Astrocyte of the spinal cord (primary cell): Measurements from ENCODE around the gene B3GNT2.
"Not testable (repeated sequence)": the region's sequence is repeated elsewhere in the genome, so short reads cannot be mapped to it uniquely, and the experiment has no call there.

Source experiments
- DNase-seq: peaks from one replicate; pipeline ENCODE4 v3.0.0; 2011; ENCODE audit warnings: low read depth, low spot score
- H3K4me3 ChIP-seq: 2 replicates; pipeline ENCODE4 v1.5.1; 2011; ENCODE audit warnings: low read depth, mild to moderate bottlenecking, low read length, moderate library complexity
- in situ Hi-C: cut with HindIII; loops from 2 replicates; pipeline ENCODE4 v1.10.0; 2017; ENCODE audit warnings: low sequenced_read_pairs
- TF ChIP-seq, protein P1 (sequence below): IDR thresholded peaks from 2 replicates; pipeline ENCODE4 v1.5.1; 2012; ENCODE audit warnings: low read depth, mild to moderate bottlenecking, low read length, inconsistent platforms

The B3GNT2 gene

DNA sequence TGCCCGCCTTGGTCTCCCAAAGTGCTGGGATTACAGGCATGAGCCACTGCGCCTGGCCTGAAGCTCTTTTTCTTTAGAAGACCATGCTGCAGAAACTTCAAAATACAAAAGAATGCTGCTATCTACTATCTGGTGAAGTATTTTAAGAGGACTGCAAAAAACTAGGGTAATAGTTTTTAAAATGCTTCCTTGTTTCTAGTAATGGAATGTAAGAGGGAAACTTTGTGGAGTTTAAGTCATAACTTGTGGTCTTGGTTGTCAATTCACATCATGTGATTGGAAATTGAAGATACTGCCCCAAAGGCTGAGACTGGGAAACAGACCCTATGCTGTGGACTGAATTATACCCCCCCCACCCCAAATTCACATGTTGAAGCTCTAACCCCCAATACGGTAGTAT, 68.3 kb downstream of the B3GNT2 start:
- no peak for DNase-seq
- TF ChIP-seq, protein P1, sequence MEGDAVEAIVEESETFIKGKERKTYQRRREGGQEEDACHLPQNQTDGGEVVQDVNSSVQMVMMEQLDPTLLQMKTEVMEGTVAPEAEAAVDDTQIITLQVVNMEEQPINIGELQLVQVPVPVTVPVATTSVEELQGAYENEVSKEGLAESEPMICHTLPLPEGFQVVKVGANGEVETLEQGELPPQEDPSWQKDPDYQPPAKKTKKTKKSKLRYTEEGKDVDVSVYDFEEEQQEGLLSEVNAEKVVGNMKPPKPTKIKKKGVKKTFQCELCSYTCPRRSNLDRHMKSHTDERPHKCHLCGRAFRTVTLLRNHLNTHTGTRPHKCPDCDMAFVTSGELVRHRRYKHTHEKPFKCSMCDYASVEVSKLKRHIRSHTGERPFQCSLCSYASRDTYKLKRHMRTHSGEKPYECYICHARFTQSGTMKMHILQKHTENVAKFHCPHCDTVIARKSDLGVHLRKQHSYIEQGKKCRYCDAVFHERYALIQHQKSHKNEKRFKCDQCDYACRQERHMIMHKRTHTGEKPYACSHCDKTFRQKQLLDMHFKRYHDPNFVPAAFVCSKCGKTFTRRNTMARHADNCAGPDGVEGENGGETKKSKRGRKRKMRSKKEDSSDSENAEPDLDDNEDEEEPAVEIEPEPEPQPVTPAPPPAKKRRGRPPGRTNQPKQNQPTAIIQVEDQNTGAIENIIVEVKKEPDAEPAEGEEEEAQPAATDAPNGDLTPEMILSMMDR: no peak
- in situ Hi-C loops: no loop called here
- no peak overlapping the region for H3K4me3 ChIP-seq

DNA sequence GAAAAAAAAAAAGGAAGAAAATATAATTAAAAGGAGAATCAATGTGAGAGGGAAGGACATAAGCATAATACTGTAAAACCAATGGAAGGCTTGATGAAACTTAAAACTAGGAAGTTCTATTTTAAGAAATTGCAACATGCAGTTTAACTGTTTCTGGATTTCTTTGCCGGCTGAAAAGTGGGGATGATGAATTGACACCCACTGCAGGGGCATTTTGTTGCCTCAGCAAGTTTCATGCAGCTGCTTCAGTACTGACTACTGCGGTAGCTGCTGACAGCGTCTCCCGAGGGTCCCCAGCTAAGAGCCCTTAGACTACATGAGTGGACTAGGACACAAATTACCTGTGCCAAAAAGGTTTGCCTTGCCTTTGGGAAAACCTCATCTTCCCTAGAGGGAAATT, 69.2 kb downstream of the B3GNT2 start:
- in situ Hi-C loops: no loop called here
- H3K4me3 ChIP-seq: no peak overlapping the region
- TF ChIP-seq, protein P1: no peak
- DNase-seq: no peak

GRCh38 chr2:62266433-62267038, 70.6 kb downstream of the B3GNT2 start:
- peak; percentile 65 for DNase-seq
- no peak overlapping the region for H3K4me3 ChIP-seq
- in situ Hi-C loops: no loop called here
- TF ChIP-seq, protein P1: no peak

DNA sequence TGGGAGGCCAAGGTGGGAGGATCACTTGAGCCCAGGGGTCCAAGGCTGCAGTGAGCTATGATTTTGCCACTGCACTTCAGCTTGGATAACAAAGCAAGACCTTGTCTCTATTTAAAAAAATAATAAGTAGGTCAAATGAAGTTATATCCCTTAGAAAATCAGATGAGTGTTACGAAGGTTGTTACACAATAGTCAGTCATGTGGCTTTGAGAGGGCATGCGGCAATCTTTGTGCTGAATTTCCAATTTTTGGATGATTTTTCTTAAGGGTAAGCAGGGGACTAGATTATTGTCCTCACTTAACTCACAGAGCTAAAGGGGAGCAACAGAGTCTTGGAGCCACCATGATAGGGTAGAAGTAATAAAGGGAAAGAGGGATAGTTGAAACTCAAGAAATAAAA, 71.8 kb downstream of the B3GNT2 start:
- H3K4me3 ChIP-seq: no peak overlapping the region
- TF ChIP-seq, protein P1: no peak
- in situ Hi-C loops: no loop called here
- no peak for DNase-seq

GRCh38 chr2:62268681-62269188, 72.8 kb downstream of the B3GNT2 start:
- H3K4me3 ChIP-seq, DNase-seq, in situ Hi-C loops: not testable (repeated sequence)

DNA sequence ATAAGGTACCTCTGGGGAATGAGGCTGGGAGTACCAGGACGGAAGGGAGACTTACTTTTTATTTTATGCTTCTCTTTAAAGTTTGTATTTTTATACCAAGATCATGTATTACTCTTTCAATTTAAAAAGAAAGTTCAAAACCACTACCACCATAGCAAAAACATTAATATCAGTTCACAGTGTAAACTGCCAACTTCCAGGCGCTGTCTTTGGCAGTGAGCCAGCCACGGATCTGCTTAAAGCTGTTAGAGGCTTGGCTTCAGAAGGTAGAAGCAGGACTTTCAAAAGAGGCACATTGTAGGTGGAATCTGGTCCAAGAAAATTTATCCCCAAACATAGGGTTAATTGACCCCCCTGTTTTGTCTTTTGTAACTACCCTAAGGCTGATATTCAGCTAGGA, 74.8 kb downstream of the B3GNT2 start:
- H3K4me3 ChIP-seq: no peak overlapping the region
- in situ Hi-C loops: no loop called here
- TF ChIP-seq, protein P1: no peak
- DNase-seq: peak; percentile 30
